ENCODE data around the gene TPP1.
A peak's percentile ranks its signal among the peaks of the same experiment; 100 is the strongest.

The TPP1 gene

GRCh38 chr11:6611092-6611962, 7.9 kb downstream of the TPP1 start:
- no peak for DNase-seq

- DNase-seq: no peak
Observed at GRCh38 chr11:6610591-6610990, 8.6 kb downstream of the TPP1 start.

GRCh38 chr11:6609502-6610015, 9.7 kb downstream of the TPP1 start:
- no peak for DNase-seq

GRCh38 chr11:6608726-6609501, 10.3 kb downstream of the TPP1 start:
- no peak for DNase-seq

- no peak for DNase-seq
Observed at GRCh38 chr11:6608011-6608410, 11.2 kb downstream of the TPP1 start.

- DNase-seq: no peak
Observed at GRCh38 chr11:6607190-6607795, 11.9 kb downstream of the TPP1 start.

- no peak for DNase-seq
Observed at GRCh38 chr11:6606471-6607189, 12.6 kb downstream of the TPP1 start.

- no peak for DNase-seq
Observed at GRCh38 chr11:6604790-6605189, 14.4 kb downstream of the TPP1 start.

- DNase-seq: no peak
Observed at GRCh38 chr11:6604081-6604626, 15.1 kb downstream of the TPP1 start.

- DNase-seq: peak; percentile 35
Observed at GRCh38 chr11:6603287-6604080, 15.7 kb downstream of the TPP1 start, which contains the start of the genes ILK and RRP8. TSS of gene ILK (plus strand) at chr11:6603774. CDS start at chr11:6604272, 498 bp downstream. TSS of gene RRP8 (minus strand) at chr11:6603616. CDS start at chr11:6603502, 114 bp downstream.

- DNase-seq: no peak
Observed at GRCh38 chr11:6602096-6602940, 16.9 kb downstream of the TPP1 start.

GRCh38 chr11:6601041-6601461, 18.2 kb downstream of the TPP1 start:
- DNase-seq: no peak

- DNase-seq: no peak
Observed at GRCh38 chr11:6599881-6600390, 19.3 kb downstream of the TPP1 start.

- DNase-seq: no peak
Observed at GRCh38 chr11:6599449-6599848, 19.8 kb downstream of the TPP1 start.

- no peak for DNase-seq
Observed at GRCh38 chr11:6598555-6598954, 20.7 kb downstream of the TPP1 start.

GRCh38 chr11:6596239-6596877, 22.9 kb downstream of the TPP1 start:
- DNase-seq: no peak

GRCh38 chr11:6594142-6594768, 25.0 kb downstream of the TPP1 start:
- DNase-seq: no peak

GRCh38 chr11:6588018-6588417, 31.2 kb downstream of the TPP1 start:
- DNase-seq: no peak

GRCh38 chr11:6587360-6587953, 31.8 kb downstream of the TPP1 start:
- DNase-seq: no peak

Data from NCI-H2081 treated with DMSO at 0.1 percent for 48 hours (cell line).